GM12878 (cell line): ENCODE measurements around the gene ARHGEF1. TPM values are rescaled to one million over a fixed set of nuclear protein-coding genes. Genes with fewer than 3 reads are reported as not detected.

Source experiments
- ATAC-seq: fragments of 200-7000 bp; cut with Tn5 transposase; 3 replicates; pipeline ENCODE4 v1.9.1; 2020; ENCODE audit warnings: mild to moderate bottlenecking, moderate library complexity
- BruUV-seq: library from RNA; stranded (reverse); fragments of 400-500 nt; replicated peaks from 2 replicates; lab custom pipeline; 2021; lab: Mats Ljungman, UMichigan
- CTCF ChIA-PET: fragments of 300-600 bp; sonication (Branson Sonifier 250); formaldehyde crosslinking; extraction: SDS; loops from one replicate; lab custom pipeline; 2021; ENCODE audit warnings: inconsistent platforms; lab: Yijun Ruan, JAX
- POLR2A ChIA-PET: fragments of 350-600 bp; formaldehyde crosslinking; extraction: SDS; loops from one replicate; lab custom pipeline; 2021; ENCODE audit warnings: inconsistent platforms; lab: Charles Lee
- RAD21 ChIA-PET: fragments of 300-600 bp; sonication (Branson Sonifier 250); formaldehyde crosslinking; loops from one replicate; lab custom pipeline; 2023; ENCODE audit warnings: antibody characterized with exemption; ENCODE audit not compliant: unreplicated experiment; lab: Charles Lee
- SMC1A ChIA-PET: fragments of 300-600 bp; sonication (Branson Sonifier 250); formaldehyde crosslinking; loops from one replicate; lab custom pipeline; 2023; ENCODE audit not compliant: unreplicated experiment, uncharacterized antibody; lab: Charles Lee
- DNase-seq: peaks from one replicate; pipeline ENCODE4 v3.0.0-alpha.2; 2011; ENCODE audit warnings: low read depth, low spot score
- FAIRE-seq: peaks from 3 replicates; lab custom pipeline; 2011; peaks lifted over from hg19 to GRCh38; lab: Jason Lieb, UNC
- H2AFZ ChIP-seq: 2 replicates; pipeline ENCODE4 v1.6.0; 2011; ENCODE audit warnings: low read depth, low read length, control low read depth; ENCODE audit not compliant: control insufficient read depth
- H3K27ac ChIP-seq: 2 replicates; pipeline ENCODE4 v1.5.1; 2011; ENCODE audit warnings: control low read depth; ENCODE audit not compliant: control insufficient read depth, insufficient read depth
- H3K27me3 ChIP-seq, 2 experiments: replicated peaks in 1 of 2; 2 replicates each; pipeline versions ENCODE4 v1.6.0 to v1.6.1; 2011; ENCODE audit warnings: low read length in 1 of 2; ENCODE audit not compliant: control insufficient read depth in 2 of 2, insufficient read depth in 2 of 2
- H3K36me3 ChIP-seq, 2 experiments: 2 replicates each; pipeline ENCODE4 v1.5.1; 2011; ENCODE audit warnings: low read length in 1 of 2; ENCODE audit not compliant: control insufficient read depth in 2 of 2, insufficient read depth in 2 of 2
- H3K4me1 ChIP-seq: 2 replicates; pipeline ENCODE4 v1.6.1; 2011; ENCODE audit warnings: mild to moderate bottlenecking, low read length, moderate library complexity, mixed read lengths; ENCODE audit not compliant: control insufficient read depth, insufficient read depth
- H3K4me2 ChIP-seq: 2 replicates; pipeline ENCODE4 v1.6.0; 2011; ENCODE audit warnings: control low read depth; ENCODE audit not compliant: control insufficient read depth, insufficient read depth
- H3K4me3 ChIP-seq: fragments of 200-600 bp; sonication (generic); 2 replicates; pipeline ENCODE4 v1.5.1; 2016
- H3K79me2 ChIP-seq: 2 replicates; pipeline ENCODE4 v1.6.0; 2011; ENCODE audit warnings: low read length; ENCODE audit not compliant: control insufficient read depth, insufficient read depth
- H3K9ac ChIP-seq: 2 replicates; pipeline ENCODE4 v1.8.0; 2011; ENCODE audit warnings: low read length, control low read depth, mixed read lengths; ENCODE audit not compliant: control insufficient read depth, insufficient read depth
- H3K9me3 ChIP-seq: replicated peaks from 3 replicates; pipeline ENCODE4 v1.5.1; 2011; ENCODE audit warnings: mild to moderate bottlenecking, low read length; ENCODE audit not compliant: control insufficient read depth, insufficient read depth
- H4K20me1 ChIP-seq: 2 replicates; pipeline ENCODE4 v1.6.0; 2011; ENCODE audit not compliant: control insufficient read depth, insufficient read depth
- BACH1 ChIP-seq: fragments of 450-650 bp; IDR thresholded peaks from 2 replicates; pipeline ENCODE4 v1.6.1; 2017; ENCODE audit warnings: mild to moderate bottlenecking, borderline replicate concordance
- BCLAF1 ChIP-seq: fragments of 450-650 bp; IDR thresholded peaks from 2 replicates; pipeline ENCODE4 v1.6.1; 2017; ENCODE audit warnings: antibody characterized with exemption, mild to moderate bottlenecking, moderate library complexity
- EGR1 ChIP-seq, 2 experiments: IDR thresholded peaks; 1 replicate in 1 of 2; 2 replicates in 1 of 2; pipeline ENCODE4 v1.6.1; 2011 to 2012; ENCODE audit warnings: low read depth in 2 of 2, low read length in 2 of 2, borderline replicate concordance in 1 of 2, mild to moderate bottlenecking in 1 of 2, moderate library complexity in 1 of 2
- JUNB ChIP-seq: IDR thresholded peaks from 2 replicates; pipeline ENCODE4 v1.6.1; 2016; ENCODE audit warnings: antibody characterized with exemption, mild to moderate bottlenecking
- MYB ChIP-seq: fragments of 150-350 bp; IDR thresholded peaks from 2 replicates; pipeline ENCODE4 v1.6.1; 2014; ENCODE audit warnings: mild to moderate bottlenecking, low read depth, low read length, borderline replicate concordance
- NFXL1 ChIP-seq: fragments of 450-650 bp; IDR thresholded peaks from 2 replicates; pipeline ENCODE4 v1.6.1; 2017; ENCODE audit warnings: antibody characterized with exemption, mild to moderate bottlenecking, borderline replicate concordance
- NR2C2 ChIP-seq: IDR thresholded peaks from 2 replicates; pipeline ENCODE4 v1.6.1; 2011; ENCODE audit warnings: borderline replicate concordance, low read depth; ENCODE audit not compliant: control insufficient read depth, insufficient read length
- NRF1 ChIP-seq: conservative IDR thresholded peaks from 2 replicates; pipeline ENCODE4 v1.6.1; 2011; ENCODE audit warnings: mild to moderate bottlenecking, low read depth, low read length, improper control_type of control experiment
- ZNF24 ChIP-seq: fragments of 450-650 bp; IDR thresholded peaks from 2 replicates; pipeline ENCODE4 v1.6.1; 2017; ENCODE audit warnings: antibody characterized with exemption, mild to moderate bottlenecking
- ZNF384 ChIP-seq: IDR thresholded peaks from 2 replicates; pipeline ENCODE4 v1.6.1; 2012; ENCODE audit warnings: low read depth, mild to moderate bottlenecking, low read length, improper control_type of control experiment, borderline replicate concordance
- ZZZ3 ChIP-seq: IDR thresholded peaks from 2 replicates; pipeline ENCODE4 v1.6.1; 2011; ENCODE audit warnings: low read depth; ENCODE audit not compliant: control insufficient read depth, insufficient read length
- WGBS: methylation state at CpG from one replicate; pipeline ENCODE4 v1.1.6; 2016; ENCODE audit warnings: low lambda C conversion rate; ENCODE audit not compliant: insufficient replicate concordance, insufficient coverage; ENCODE audit errors: missing lambda C conversion rate; 5-methylcytosine and 5-hydroxymethylcytosine counted together
- in situ Hi-C: fragments of 300-500 bp; cut with MboI; formaldehyde crosslinking; loops from 9 replicates; pipeline ENCODE4 v1.14.3; 2018; ENCODE audit warnings: mixed read lengths
- intact Hi-C: fragments of 100-400 bp; cut with micrococcal nuclease; formaldehyde crosslinking; loops from one replicate; pipeline ENCODE4 v1.14.2; 2022; ENCODE audit not compliant: unreplicated experiment
- polyA plus RNA-seq, 11 experiments: library from polyadenylated mRNA; depleted of rRNA in 4 of 11; unstranded in 6 of 11; stranded (reverse) in 5 of 11; fragments of >200 nt; fragmentation: Nextera tagmentation in 4 of 11; fragmentation: Illumina TruSeq in 1 of 11; extraction: Ambion mirVana in 4 of 11; extraction: Trizol in 1 of 11; gene quantifications; 1 replicate in 1 of 11; 2 replicates in 10 of 11; pipeline versions ENCODE4 v1.2.1 to v1.2.3, GENCODE V29; 2011 to 2016; ENCODE audit warnings: inconsistent platforms in 2 of 11, missing spikeins in 2 of 11, low read depth in 1 of 11
- total RNA-seq, 4 experiments: library from RNA; depleted of rRNA in 3 of 4; stranded (reverse); fragments of >200 nt in 3 of 4; fragmentation: Illumina TruSeq in 1 of 4; extraction: Trizol in 1 of 4; gene quantifications; 2 replicates each; pipeline versions ENCODE4 v1.2.1 to v1.2.3, GENCODE V29; 2013 to 2021
- TF ChIP-seq, protein P1 (sequence below): fragments of 450-650 bp; formaldehyde crosslinking; IDR thresholded peaks from 2 replicates; pipeline ENCODE4 v1.4.0; 2020; ENCODE audit warnings: mild to moderate bottlenecking, moderate library complexity
- TF ChIP-seq, protein P2 (sequence below): fragments of 150-350 bp; IDR thresholded peaks from 2 replicates; pipeline ENCODE4 v1.6.1; 2014; ENCODE audit warnings: mild to moderate bottlenecking, low read depth, low read length

The ARHGEF1 gene
- total and polyA plus RNA-seq, 10 of the 15 experiments (the other 5 are each of a cell fraction or from before 2014, with no cell fraction given): 1.2 to 207 (median 53.9) TPM

DNA sequence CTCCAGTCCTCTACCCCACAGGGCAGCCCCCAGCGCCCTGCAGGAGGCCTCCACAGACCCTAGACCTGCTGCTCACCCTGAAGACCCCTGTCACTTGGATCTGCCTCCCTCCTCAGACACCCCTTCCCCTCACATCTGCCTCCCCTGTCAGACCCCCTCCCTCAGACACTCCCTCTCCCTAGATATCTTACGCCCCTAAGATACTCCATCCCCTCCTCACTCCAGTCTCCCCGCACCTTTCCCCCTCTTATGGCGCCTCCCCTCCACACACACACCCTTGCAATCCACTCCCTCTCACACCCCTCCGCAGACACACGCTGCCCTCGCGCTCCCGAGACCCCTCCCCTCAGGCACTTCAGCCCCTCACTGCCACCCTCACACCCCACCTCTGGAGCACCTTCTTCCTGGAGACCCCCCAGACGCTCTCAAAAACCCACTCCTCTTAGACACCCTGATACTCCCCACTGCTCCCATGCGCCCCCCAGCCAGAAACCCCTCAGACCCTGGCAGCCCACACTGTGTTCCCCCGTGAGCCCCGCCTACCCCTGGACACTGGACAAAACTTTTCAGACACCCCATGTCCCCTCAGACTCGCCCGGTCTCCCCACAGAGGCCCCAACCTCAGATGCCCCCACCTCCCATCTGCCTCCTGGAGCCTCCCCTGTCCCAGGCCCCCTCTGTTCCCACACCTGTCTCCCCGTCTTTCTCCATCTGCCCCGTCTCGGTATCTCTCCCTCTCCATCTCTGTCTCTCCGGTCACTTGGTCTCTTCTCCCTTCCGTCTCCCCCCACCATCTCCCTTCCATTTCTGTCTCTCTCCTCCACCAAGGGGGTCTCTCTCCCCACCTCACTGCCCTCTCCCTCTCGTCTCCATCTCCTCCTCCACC lies 30.8 kb downstream of the ARHGEF1 start:
- WGBS: 19% methylated on average over 21 of the region's 21 CpGs
- intact Hi-C loops: no loop called here
- Histone ChIP-seq H3K79me2 (no peaks in the 10 kb centered on the region), H3K27ac (no peak overlapping the region), H3K9me3 (no peaks in the 10 kb centered on the region; the same call in 2 of the 3 replicates), H3K4me3 (no peak overlapping the region), H3K9ac (no peak overlapping the region), H3K4me1 (no peaks in the 10 kb centered on the region), H4K20me1 (peaks cover 6% of the 10 kb centered on the region; the same call in 1 of the 2 replicates), H3K27me3 (peaks cover 3 to 4% of the 10 kb centered on the region in 2 experiments; a peak in 3 of 4 replicates), H3K4me2 (no peak overlapping the region), H2AFZ (no peak overlapping the region), H3K36me3 (no peaks in the 10 kb centered on the region)
- CTCF ChIA-PET: no interaction called here
- FAIRE-seq (no peak), ATAC-seq (peak; percentile 20), DNase-seq (no peak)
- SMC1A ChIA-PET: no interaction called here
- TF ChIP-seq, protein P1, sequence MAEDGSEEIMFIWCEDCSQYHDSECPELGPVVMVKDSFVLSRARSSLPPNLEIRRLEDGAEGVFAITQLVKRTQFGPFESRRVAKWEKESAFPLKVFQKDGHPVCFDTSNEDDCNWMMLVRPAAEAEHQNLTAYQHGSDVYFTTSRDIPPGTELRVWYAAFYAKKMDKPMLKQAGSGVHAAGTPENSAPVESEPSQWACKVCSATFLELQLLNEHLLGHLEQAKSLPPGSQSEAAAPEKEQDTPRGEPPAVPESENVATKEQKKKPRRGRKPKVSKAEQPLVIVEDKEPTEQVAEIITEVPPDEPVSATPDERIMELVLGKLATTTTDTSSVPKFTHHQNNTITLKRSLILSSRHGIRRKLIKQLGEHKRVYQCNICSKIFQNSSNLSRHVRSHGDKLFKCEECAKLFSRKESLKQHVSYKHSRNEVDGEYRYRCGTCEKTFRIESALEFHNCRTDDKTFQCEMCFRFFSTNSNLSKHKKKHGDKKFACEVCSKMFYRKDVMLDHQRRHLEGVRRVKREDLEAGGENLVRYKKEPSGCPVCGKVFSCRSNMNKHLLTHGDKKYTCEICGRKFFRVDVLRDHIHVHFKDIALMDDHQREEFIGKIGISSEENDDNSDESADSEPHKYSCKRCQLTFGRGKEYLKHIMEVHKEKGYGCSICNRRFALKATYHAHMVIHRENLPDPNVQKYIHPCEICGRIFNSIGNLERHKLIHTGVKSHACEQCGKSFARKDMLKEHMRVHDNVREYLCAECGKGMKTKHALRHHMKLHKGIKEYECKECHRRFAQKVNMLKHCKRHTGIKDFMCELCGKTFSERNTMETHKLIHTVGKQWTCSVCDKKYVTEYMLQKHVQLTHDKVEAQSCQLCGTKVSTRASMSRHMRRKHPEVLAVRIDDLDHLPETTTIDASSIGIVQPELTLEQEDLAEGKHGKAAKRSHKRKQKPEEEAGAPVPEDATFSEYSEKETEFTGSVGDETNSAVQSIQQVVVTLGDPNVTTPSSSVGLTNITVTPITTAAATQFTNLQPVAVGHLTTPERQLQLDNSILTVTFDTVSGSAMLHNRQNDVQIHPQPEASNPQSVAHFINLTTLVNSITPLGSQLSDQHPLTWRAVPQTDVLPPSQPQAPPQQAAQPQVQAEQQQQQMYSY (CRISPR knock-in tag): no peak
- TF ChIP-seq, protein P2, sequence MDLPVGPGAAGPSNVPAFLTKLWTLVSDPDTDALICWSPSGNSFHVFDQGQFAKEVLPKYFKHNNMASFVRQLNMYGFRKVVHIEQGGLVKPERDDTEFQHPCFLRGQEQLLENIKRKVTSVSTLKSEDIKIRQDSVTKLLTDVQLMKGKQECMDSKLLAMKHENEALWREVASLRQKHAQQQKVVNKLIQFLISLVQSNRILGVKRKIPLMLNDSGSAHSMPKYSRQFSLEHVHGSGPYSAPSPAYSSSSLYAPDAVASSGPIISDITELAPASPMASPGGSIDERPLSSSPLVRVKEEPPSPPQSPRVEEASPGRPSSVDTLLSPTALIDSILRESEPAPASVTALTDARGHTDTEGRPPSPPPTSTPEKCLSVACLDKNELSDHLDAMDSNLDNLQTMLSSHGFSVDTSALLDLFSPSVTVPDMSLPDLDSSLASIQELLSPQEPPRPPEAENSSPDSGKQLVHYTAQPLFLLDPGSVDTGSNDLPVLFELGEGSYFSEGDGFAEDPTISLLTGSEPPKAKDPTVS: no peak
- TF ChIP-seq JUNB (no peak), NR2C2 (no peak), BACH1 (no peak), ZNF384 (no peak), MYB (no peak), BCLAF1 (no peak), ZNF24 (no peak), NFXL1 (no peak), EGR1 (IDR thresholded peaks at IDR 0.05; ENCODE audit: borderline replicate concordance in 1 of 2, low read depth in 2 of 2, low read length in 2 of 2) (no peak), NRF1 (no peak), ZZZ3 (no peak)
- no TSS peak for BruUV-seq
- in situ Hi-C loops: no loop called here
- RAD21 ChIA-PET: no interaction called here
- POLR2A ChIA-PET: no interaction called here
